ENCODE data around the gene FRYL.
"Not testable (repeated sequence)": the region's sequence is repeated elsewhere in the genome, so short reads cannot be mapped to it uniquely, and the experiment has no call there.

The FRYL gene

GRCh38 chr4:48483006-48483776 is 296.9 kb downstream of the FRYL start, which contains the start of gene SLC10A4:
SLC10A4 (plus strand) TSS chr4:48483343; CDS start chr4:48483562, 219 bp downstream.
- no peak for DNase-seq

- DNase-seq = no peak
Observed at GRCh38 chr4:48481581-48481980, 298.5 kb downstream of the FRYL start.

- DNase-seq = no peak
Observed at GRCh38 chr4:48478273-48478672, 301.8 kb downstream of the FRYL start.

GRCh38 chr4:48475770-48476169 is 304.3 kb downstream of the FRYL start:
- DNase-seq = no peak

GRCh38 chr4:48472794-48473193 is 307.3 kb downstream of the FRYL start:
- DNase-seq = no peak

- no peak for DNase-seq
Observed at GRCh38 chr4:48470570-48470969, 309.5 kb downstream of the FRYL start.

GRCh38 chr4:48470137-48470536 is 309.9 kb downstream of the FRYL start:
- DNase-seq = no peak

GRCh38 chr4:48467891-48468290 is 312.2 kb downstream of the FRYL start:
- no peak for DNase-seq

- DNase-seq = no peak
Observed at GRCh38 chr4:48467442-48467841, 312.6 kb downstream of the FRYL start.

- no peak for DNase-seq
Observed at GRCh38 chr4:48462363-48462762, 317.7 kb downstream of the FRYL start.

- DNase-seq = no peak
Observed at GRCh38 chr4:48461000-48461399, 319.1 kb downstream of the FRYL start.

GRCh38 chr4:48454591-48454990 is 325.5 kb downstream of the FRYL start:
- DNase-seq = no peak

GRCh38 chr4:48451656-48452055 is 328.4 kb downstream of the FRYL start:
- DNase-seq = not testable (repeated sequence)

GRCh38 chr4:48450740-48451139 is 329.3 kb downstream of the FRYL start:
- DNase-seq = no peak

GRCh38 chr4:48449151-48449550 is 330.9 kb downstream of the FRYL start:
- no peak for DNase-seq

Data from NCI-H187 treated with DMSO at 0.1 percent for 48 hours (cell line).